GM12872 (cell line): ENCODE measurements around the gene ADAM12.

ENCODE experiments used
- CTCF ChIP-seq: IDR thresholded peaks from 3 replicates; pipeline ENCODE4 v1.5.1; 2011; ENCODE audit warnings: low read depth, mild to moderate bottlenecking, low read length, moderate library complexity; ENCODE audit not compliant: insufficient read depth

ADAM12 gene

DNA sequence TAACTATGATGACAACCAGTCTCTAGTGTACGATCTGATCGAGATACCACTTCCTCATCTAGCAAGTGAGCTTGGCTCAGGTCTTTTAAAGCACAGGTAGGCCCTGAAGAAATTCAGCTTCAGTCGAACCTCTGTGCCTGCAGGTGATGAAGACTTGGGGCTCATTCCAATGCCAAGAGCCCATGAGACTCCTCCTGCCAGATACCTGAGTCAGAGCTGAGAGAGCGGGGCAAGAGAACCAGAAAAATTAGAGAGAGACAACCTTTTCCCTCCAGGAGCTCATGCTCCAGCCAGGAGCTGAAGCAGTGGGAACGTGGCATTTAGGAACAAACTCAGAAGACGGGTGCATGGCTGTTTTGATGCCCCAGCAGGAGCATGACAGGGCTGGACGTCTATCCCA lies 259.3 kb downstream of the ADAM12 start:
- no peak for TF ChIP-seq CTCF

DNA sequence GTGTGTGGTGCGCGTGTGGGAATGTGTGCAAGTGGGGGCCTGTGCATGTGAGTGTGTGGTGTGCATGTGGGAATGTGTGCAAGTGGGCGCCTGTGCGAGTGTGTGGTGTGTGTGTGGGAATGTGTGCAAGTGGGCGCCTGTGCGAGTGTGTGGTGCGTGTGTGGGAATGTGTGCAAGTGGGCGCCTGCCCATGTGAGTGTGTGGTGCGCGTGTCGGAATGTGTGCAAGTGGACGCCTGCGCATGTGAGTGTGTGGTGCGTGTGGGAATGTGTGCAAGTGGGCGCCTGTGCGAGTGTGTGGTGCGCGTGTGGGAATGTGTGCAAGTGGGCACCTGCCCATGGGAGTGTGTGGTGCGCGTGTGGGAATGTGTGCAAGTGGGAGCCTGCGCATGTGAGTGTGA lies 259.7 kb downstream of the ADAM12 start:
- TF ChIP-seq CTCF: no peak

DNA sequence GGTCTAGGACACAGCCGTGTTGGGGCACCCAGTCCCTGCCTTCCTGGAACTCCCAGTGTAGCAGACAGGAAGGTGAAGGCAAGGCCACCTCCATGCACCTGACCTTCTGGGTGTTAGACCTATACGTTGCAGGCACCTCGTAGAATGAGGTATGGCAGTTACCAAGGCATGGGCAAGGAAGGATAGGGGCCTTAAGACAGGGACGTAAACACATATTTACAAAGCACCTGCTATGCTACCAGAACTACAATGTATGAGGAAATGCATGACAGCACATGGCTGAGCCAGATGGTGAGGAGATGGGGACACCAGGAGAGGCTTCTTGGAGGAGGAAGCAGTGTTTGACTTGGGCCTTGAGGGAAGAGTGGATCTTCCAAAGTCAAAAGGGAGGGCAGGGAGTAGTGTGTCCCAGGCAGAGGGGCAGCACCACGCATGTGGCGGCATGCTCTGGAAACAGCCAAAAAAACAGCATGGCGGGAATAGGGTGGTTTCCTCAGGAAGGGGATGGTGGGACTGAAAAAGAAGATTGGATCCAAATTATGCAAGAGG lies 260.7 kb downstream of the ADAM12 start:
- TF ChIP-seq CTCF: no peak

GRCh38 chr10:126126866-126127265 lies 261.4 kb downstream of the ADAM12 start:
- no peak for TF ChIP-seq CTCF

DNA sequence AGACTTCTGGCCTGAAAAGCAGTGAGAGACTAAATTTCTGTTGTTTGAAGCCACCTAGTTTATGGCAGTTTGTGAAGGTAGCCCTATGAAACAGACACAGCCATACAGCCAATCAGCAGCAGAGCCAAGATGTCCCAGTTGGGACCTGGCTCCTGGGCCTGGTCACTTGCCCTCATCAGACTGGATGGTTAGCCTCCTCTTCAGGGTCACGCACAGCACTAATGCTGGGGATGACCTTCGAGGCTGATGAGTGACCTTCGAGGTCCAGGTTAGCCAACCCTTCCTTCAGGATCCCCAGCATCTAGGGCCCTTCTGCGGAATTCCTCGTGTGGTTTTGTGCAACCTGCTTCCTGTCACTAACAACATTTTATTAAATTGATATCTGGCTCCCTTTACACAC lies 262.3 kb downstream of the ADAM12 start:
- no peak for TF ChIP-seq CTCF

DNA sequence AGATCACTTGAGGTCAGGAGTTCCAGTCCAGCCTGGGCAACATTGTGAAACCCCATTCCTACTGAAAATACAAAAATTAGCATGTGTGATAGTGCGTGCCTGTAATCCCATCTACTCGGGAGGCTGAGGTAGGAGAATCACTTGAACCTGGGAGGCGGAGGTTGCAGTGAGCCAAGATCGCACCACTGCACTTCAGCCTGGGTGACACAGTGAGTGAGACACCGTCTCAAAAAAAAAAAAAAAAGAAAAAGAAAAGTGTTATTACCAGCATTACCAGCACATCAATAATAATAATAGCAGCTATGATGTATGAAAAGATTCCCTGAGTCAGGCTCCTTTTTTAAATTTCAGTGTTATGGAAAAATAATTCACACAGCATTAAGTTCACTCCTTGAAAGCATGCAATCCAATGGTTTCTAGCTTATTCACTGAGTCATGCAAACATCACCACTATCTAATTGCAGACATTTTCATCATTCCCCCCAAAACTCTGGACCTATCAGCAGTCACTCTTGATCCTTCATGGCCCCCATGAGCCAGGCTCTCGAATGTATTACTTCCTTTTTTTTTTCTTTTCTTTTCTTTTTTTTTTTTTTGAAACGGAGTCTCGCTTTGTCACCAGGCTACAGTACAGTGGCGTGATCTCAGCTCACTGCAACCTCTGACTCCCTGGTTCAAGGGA lies 263.5 kb downstream of the ADAM12 start:
- no peak for TF ChIP-seq CTCF

DNA sequence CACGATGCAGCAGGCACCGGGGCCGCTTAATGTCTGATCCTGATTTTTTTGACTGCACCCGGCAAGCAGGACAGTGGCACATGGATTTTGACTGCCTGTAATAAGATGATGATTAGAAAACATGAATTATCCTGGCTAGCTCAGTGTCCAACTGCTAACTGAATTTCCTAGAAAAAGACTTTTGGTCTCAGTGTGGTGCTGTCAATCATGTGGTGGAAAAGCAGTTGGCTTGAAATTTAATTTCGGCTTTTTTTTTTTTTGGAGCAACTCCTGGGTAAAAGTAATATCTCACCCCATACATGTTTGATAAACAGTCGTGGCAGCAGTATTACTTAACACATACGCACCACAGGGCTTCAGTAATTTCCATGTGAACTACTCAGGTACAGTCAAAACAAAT lies 264.2 kb downstream of the ADAM12 start:
- no peak for TF ChIP-seq CTCF
